Thymus (tissue), 11 donors: ENCODE data around the gene CLSTN2. TPM values are rescaled to one million over a fixed set of nuclear protein-coding genes. Genes with fewer than 3 reads are reported as not detected.

Experiments used
- DNase-seq, 9 donors: peaks; one replicate each; pipeline ENCODE4 v3.0.0-alpha.2; 2013; ENCODE audit warnings: low spot score in 9 of 9, low read depth in 6 of 9, missing footprints in 1 of 9
- H3K27ac ChIP-seq, 2 donors: one replicate each; pipeline ENCODE4 v1.5.1; 2013; ENCODE audit warnings: control low read depth in 1 of 2, low read depth in 1 of 2, low read length in 1 of 2, mild to moderate bottlenecking in 1 of 2, moderate library complexity in 1 of 2
- H3K27me3 ChIP-seq, 2 donors: one replicate each; pipeline ENCODE4 v1.5.1; 2013; ENCODE audit warnings: low read length in 1 of 2; ENCODE audit not compliant: control insufficient read depth in 2 of 2, insufficient read depth in 1 of 2
- H3K36me3 ChIP-seq, 2 donors: one replicate each; pipeline ENCODE4 v1.5.1; 2013; ENCODE audit warnings: low read length in 1 of 2, mild to moderate bottlenecking in 1 of 2, moderate library complexity in 1 of 2; ENCODE audit not compliant: control insufficient read depth in 2 of 2, insufficient read depth in 2 of 2
- H3K4me1 ChIP-seq, 2 donors: one replicate each; pipeline ENCODE4 v1.5.1; 2013; ENCODE audit warnings: low read length in 2 of 2; ENCODE audit not compliant: control insufficient read depth in 2 of 2, insufficient read depth in 2 of 2
- H3K4me3 ChIP-seq, 2 donors: one replicate each; pipeline ENCODE4 v1.5.1; 2013; ENCODE audit warnings: low read length in 2 of 2, control low read depth in 1 of 2, mild to moderate bottlenecking in 1 of 2
- H3K9me3 ChIP-seq, 2 donors: one replicate each; pipeline ENCODE4 v1.5.1; 2013; ENCODE audit warnings: low read length in 1 of 2, mild to moderate bottlenecking in 1 of 2; ENCODE audit not compliant: control insufficient read depth in 2 of 2, insufficient read depth in 1 of 2
- WGBS: extraction: QIAGEN DNeasy Blood & Tissue Kit; methylation state at CpG from one replicate; pipeline ENCODE4 v1.1.7; 2013; 5-methylcytosine and 5-hydroxymethylcytosine counted together
- polyA plus RNA-seq: library from polyadenylated mRNA; stranded (reverse); fragments of 200-250 nt; gene quantifications from one replicate; pipeline ENCODE4 v1.2.3, GENCODE V29; 2013
- total RNA-seq: library from RNA; stranded (reverse); fragments of 120-200 nt; gene quantifications from one replicate; pipeline ENCODE4 v1.2.4, GENCODE V29; 2013
- donor health status: healthy.

CLSTN2 gene
- total and polyA plus RNA-seq, 2 donors = 0.25 to 0.61 TPM

DNA sequence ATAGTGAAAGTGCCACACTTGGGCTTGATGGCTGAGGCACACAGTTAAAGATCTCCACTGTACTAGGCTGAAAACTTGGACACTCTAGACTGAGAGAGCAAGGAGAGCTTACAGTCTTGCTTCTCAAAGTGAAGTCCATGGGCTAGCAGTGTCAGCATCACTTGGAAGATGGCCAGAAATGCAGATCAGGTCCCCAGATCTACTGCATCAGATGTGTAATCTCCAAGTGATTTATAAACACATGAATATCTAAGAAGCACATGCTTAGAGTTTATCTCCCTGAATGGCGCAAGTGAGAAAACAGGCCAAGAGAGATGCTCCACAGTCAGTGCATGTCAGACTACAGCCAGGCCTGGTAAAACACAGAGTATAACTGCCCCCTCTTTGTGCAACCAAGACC lies 308.6 kb downstream of the CLSTN2 start:
- DNase-seq = no peak
- H3K4me1 ChIP-seq = no peaks in the 10 kb centered on the region
- no peaks in the 10 kb centered on the region for H3K9me3 ChIP-seq
- no peaks in the 10 kb centered on the region for H3K27me3 ChIP-seq
- H3K36me3 ChIP-seq = no peaks in the 10 kb centered on the region
- no peak overlapping the region for H3K27ac ChIP-seq
- WGBS = 100% methylated on average over 1 of the region's 1 CpG
- H3K4me3 ChIP-seq = no peak overlapping the region

DNA sequence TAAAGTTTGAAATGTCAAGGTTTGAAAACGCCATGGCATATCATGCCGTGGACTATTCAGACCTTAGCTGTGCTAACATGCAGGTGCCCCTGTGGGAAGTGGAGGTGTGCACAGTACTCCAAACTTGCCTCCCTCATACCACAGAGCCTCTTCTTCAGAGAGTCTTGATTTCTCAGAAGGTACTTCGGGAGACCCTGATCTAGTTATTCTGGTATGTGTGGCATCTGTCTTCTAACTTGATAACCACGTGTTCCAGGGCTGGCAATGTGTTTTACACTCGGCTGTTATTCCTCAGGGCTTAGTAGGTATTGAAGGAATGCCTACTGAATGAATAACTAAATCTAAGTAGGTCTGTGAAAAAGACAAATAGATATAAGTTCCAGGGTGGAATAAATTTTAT lies 309.9 kb downstream of the CLSTN2 start:
- H3K27ac ChIP-seq = no peak overlapping the region
- H3K4me3 ChIP-seq = no peak overlapping the region
- H3K9me3 ChIP-seq = no peaks in the 10 kb centered on the region
- no peaks in the 10 kb centered on the region for H3K4me1 ChIP-seq
- WGBS = 84% methylated on average over 5 of the region's 5 CpGs
- H3K27me3 ChIP-seq = no peaks in the 10 kb centered on the region
- no peak for DNase-seq
- no peaks in the 10 kb centered on the region for H3K36me3 ChIP-seq

- no peak for DNase-seq
- no peaks in the 10 kb centered on the region for H3K9me3 ChIP-seq
- no peaks in the 10 kb centered on the region for H3K27me3 ChIP-seq
- 56% methylated on average over 3 of the region's 3 CpGs for WGBS
- H3K4me3 ChIP-seq = no peak overlapping the region
- H3K27ac ChIP-seq = no peak overlapping the region
- H3K36me3 ChIP-seq = no peaks in the 10 kb centered on the region
- H3K4me1 ChIP-seq = no peaks in the 10 kb centered on the region
These were observed 311.6 kb downstream of the CLSTN2 start for GRCh38 chr3:140246578-140246977.

- Histone ChIP-seq H3K36me3 (no peaks in the 10 kb centered on the region), H3K4me1 (no peaks in the 10 kb centered on the region), H3K27me3 (no peaks in the 10 kb centered on the region), H3K27ac (no peak overlapping the region), H3K4me3 (no peak overlapping the region), H3K9me3 (no peaks in the 10 kb centered on the region)
- no peak for DNase-seq
These were observed 312.8 kb downstream of the CLSTN2 start for GRCh38 chr3:140247775-140248174.

DNA sequence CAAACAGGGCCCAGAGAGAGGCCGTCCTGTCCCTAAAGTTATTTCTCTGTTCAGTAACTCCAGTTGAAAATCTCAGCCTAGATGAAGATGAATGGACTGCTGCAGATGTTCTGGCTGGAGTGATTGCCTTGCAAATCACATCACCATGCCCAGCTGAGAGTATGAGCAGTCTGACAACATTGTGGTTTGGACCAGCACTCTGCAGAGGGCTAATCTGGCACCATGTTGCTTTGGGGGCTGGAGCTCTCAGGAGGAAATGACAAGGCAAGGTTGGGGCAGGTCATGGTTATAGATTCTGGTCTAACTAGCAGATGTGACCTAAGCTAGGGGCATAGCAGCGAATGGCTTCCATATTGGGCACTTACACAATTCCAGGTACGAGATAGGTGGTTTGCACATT lies 314.2 kb downstream of the CLSTN2 start:
- H3K27ac ChIP-seq = no peak overlapping the region
- no peaks in the 10 kb centered on the region for H3K9me3 ChIP-seq
- no peak for DNase-seq
- H3K27me3 ChIP-seq = no peaks in the 10 kb centered on the region
- no peaks in the 10 kb centered on the region for H3K36me3 ChIP-seq
- 97% methylated on average over 3 of the region's 3 CpGs for WGBS
- no peaks in the 10 kb centered on the region for H3K4me1 ChIP-seq
- no peak overlapping the region for H3K4me3 ChIP-seq

DNA sequence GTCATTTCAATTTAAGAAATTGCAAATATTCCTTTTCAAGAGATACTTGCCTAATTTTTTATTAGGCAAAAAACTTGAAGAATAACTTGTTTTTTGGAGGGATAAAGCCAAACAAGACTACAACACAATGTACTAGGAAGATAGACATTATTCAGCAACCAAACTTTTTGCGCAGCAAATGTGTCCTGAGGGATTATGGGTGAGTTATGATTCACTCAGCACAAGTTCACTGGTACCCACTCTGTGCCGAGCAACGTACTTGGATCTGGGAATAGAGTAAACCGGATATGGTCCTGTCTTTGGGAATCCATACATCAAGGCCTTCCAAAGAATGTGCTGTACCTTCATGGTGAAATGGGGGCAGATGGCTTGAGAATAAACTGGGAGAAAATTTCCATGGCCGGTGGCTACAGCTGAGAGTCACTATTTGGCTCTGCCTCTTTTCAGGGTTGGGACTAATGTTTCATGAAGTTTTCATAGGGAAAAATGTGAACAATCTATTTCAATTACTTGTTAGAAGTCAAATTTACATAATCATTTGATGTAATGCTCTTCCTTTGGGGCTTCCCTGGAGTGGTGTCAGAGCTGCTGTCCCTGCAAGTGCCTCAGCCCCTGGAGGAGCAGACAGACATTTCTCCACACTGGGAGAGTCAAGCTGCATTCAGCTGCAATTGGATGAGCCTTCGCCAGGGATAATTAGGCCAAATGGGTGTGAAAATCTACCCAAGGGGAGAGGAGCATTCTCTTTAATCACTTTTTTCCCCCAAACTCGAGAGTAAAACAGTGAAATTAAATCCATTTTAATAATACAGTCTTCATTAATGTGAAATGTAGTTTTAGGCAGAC lies 315.2 kb downstream of the CLSTN2 start:
- no peak for DNase-seq
- H3K27me3 ChIP-seq = no peaks in the 10 kb centered on the region
- H3K9me3 ChIP-seq = no peaks in the 10 kb centered on the region
- H3K4me1 ChIP-seq = no peaks in the 10 kb centered on the region
- H3K4me3 ChIP-seq = no peak overlapping the region
- 86% methylated on average over 7 of the region's 7 CpGs for WGBS
- H3K36me3 ChIP-seq = no peaks in the 10 kb centered on the region
- H3K27ac ChIP-seq = no peak overlapping the region

DNA sequence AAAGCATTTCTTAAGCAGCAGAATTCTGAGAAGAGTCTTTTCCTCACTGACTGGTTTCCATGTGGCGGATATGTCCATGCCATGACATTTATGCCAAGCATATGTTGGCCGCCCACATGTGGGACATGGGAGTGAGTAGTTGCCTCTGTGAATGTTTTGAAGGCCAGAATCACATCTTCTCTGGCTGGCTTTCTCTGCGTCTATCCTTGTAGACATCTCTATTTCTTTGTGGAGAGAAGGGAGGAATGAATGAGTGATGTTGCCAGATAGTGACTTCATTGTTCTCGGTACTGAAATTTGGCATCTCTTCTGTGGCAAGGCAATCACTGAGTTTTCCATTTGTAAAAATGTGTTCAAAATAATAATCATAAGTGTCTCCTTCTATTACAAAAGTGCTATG lies 316.0 kb downstream of the CLSTN2 start:
- Histone ChIP-seq H3K9me3 (no peaks in the 10 kb centered on the region), H3K27me3 (no peaks in the 10 kb centered on the region), H3K4me3 (no peak overlapping the region), H3K27ac (no peak overlapping the region), H3K4me1 (no peaks in the 10 kb centered on the region), H3K36me3 (no peaks in the 10 kb centered on the region)
- no peak for DNase-seq
- WGBS = 95% methylated on average over 4 of the region's 4 CpGs

- Histone ChIP-seq H3K36me3 (no peaks in the 10 kb centered on the region), H3K4me1 (no peaks in the 10 kb centered on the region), H3K9me3 (no peaks in the 10 kb centered on the region), H3K27me3 (no peaks in the 10 kb centered on the region), H3K27ac (no peak overlapping the region), H3K4me3 (no peak overlapping the region)
- 24% methylated on average over 2 of the region's 2 CpGs for WGBS
- DNase-seq = no peak
These were observed 316.7 kb downstream of the CLSTN2 start for GRCh38 chr3:140251678-140252077.

- WGBS = 94% methylated on average over 9 of the region's 9 CpGs
- H3K4me3 ChIP-seq = no peak overlapping the region
- no peaks in the 10 kb centered on the region for H3K36me3 ChIP-seq
- no peaks in the 10 kb centered on the region for H3K4me1 ChIP-seq
- no peak for DNase-seq
- H3K27ac ChIP-seq = no peak overlapping the region
- H3K9me3 ChIP-seq = no peaks in the 10 kb centered on the region
- no peaks in the 10 kb centered on the region for H3K27me3 ChIP-seq
These were observed 318.0 kb downstream of the CLSTN2 start for GRCh38 chr3:140252812-140253656.
